Esophagus muscularis mucosa (tissue), 4 donors: Measurements from ENCODE around the gene ATRN. TPM values are rescaled to one million over a fixed set of nuclear protein-coding genes. Genes with fewer than 3 reads are reported as not detected.

Source experiments
- DNase-seq: peaks from one replicate; pipeline ENCODE4 v3.0.0-alpha.2; 2017; ENCODE audit errors: extremely low spot score
- H3K27ac ChIP-seq, 4 donors: fragments of 200-600 bp; sonication (generic); replicated peaks in 1 of 4; 1 replicate in 3 of 4; 2 replicates in 1 of 4; pipeline ENCODE4 v1.5.1; 2016 to 2019; ENCODE audit warnings: mild to moderate bottlenecking in 1 of 4
- H3K27me3 ChIP-seq, 4 donors: fragments of 200-600 bp; sonication (generic); one replicate each; pipeline versions ENCODE4 v1.5.1 to v1.6.0; 2016 to 2019
- H3K36me3 ChIP-seq, 4 donors: fragments of 200-600 bp; sonication (generic); one replicate each; pipeline ENCODE4 v1.5.1; 2016 to 2019
- H3K4me1 ChIP-seq, 4 donors: fragments of 200-600 bp; sonication (generic); one replicate each; pipeline ENCODE4 v1.5.1; 2016 to 2019
- H3K4me3 ChIP-seq, 4 donors: fragments of 200-600 bp; sonication (generic); 1 replicate in 2 of 4; 2 replicates in 2 of 4; pipeline ENCODE4 v1.5.1; 2016 to 2019; ENCODE audit warnings: mild to moderate bottlenecking in 4 of 4, moderate library complexity in 1 of 4
- H3K9me3 ChIP-seq, 4 donors: fragments of 200-600 bp; sonication (generic); 1 replicate in 3 of 4; 2 replicates in 1 of 4; pipeline ENCODE4 v1.5.1; 2016 to 2019
- CTCF ChIP-seq, 3 experiments: fragments of 200-600 bp in 2 of 3; fragments of 450-650 bp in 1 of 3; sonication (generic) in 2 of 3; IDR thresholded peaks; one replicate each; pipeline ENCODE4 v1.5.1; 2017 to 2019; ENCODE audit warnings: antibody characterized with exemption in 3 of 3, mild to moderate bottlenecking in 2 of 3, moderate library complexity in 1 of 3
- EP300 ChIP-seq: sonication (generic); formaldehyde crosslinking; IDR thresholded peaks from one replicate; pipeline ENCODE4 v1.6.1; 2017; ENCODE audit warnings: antibody characterized with exemption
- POLR2A ChIP-seq: fragments of 450-650 bp; IDR thresholded peaks from one replicate; pipeline ENCODE4 v1.6.1; 2017; ENCODE audit warnings: antibody characterized with exemption, moderate library complexity, mild to moderate bottlenecking, low read depth
- POLR2AphosphoS5 ChIP-seq, 2 donors: sonication (generic); formaldehyde crosslinking; IDR thresholded peaks; one replicate each; pipeline ENCODE4 v1.6.1; 2017; ENCODE audit warnings: antibody characterized with exemption in 2 of 2
- WGBS: methylation state at CpG from one replicate; pipeline ENCODE4 v1.1.5; 2018; 5-methylcytosine and 5-hydroxymethylcytosine counted together
- intact Hi-C: fragments of 100-400 bp; cut with DNase I; formaldehyde crosslinking; loops from one replicate; pipeline ENCODE4 v1.15.1; 2023
- total RNA-seq, 4 donors: library from RNA; depleted of rRNA; stranded (reverse); fragments of >200 nt; gene quantifications; one replicate each; pipeline versions ENCODE4 v1.1.0 to v1.2.1, GENCODE V29; 2016

The ATRN gene
- total RNA-seq, 4 donors from 2014 or later = 14.1 to 19.1 (median 18.0) TPM

GRCh38 chr20:3658019-3658715 lies 187.3 kb downstream of the ATRN start:
- Histone ChIP-seq H3K27me3 (peaks cover 0 to 54% (median 16%) of the 10 kb centered on the region in 4 donors), H3K27ac (no peak overlapping the region), H3K36me3 (no peaks in the 10 kb centered on the region), H3K4me3 (no peak overlapping the region), H3K4me1 (peaks cover 4 to 15% (median 13%) of the 10 kb centered on the region in 4 donors), H3K9me3 (peaks cover 0 to 8% (median 0%) of the 10 kb centered on the region in 4 donors)
- intact Hi-C loops = no loop called here
- 90% methylated on average over 5 of the region's 7 CpGs for WGBS
- DNase-seq = no peak
- TF ChIP-seq CTCF (IDR thresholded peaks at IDR 0.05) (no peak), POLR2AphosphoS5 (IDR thresholded peaks at IDR 0.05) (no peak), POLR2A (no peak), EP300 (no peak)

GRCh38 chr20:3658716-3659491 lies 188.1 kb downstream of the ATRN start:
- peaks cover 0 to under 1% (median 0%) of the 10 kb centered on the region in 4 donors for H3K9me3 ChIP-seq
- no peak for DNase-seq
- H3K4me1 ChIP-seq = peaks cover 4 to 15% (median 13%) of the 10 kb centered on the region in 4 donors
- 74% methylated on average over 8 of the region's 8 CpGs for WGBS
- intact Hi-C loops = no loop called here
- H3K36me3 ChIP-seq = no peaks in the 10 kb centered on the region
- H3K27ac ChIP-seq = no peak overlapping the region
- no peak for TF ChIP-seq EP300
- no peak for TF ChIP-seq CTCF (IDR thresholded peaks at IDR 0.05)
- TF ChIP-seq POLR2AphosphoS5 (IDR thresholded peaks at IDR 0.05) = no peak
- no peak overlapping the region for H3K4me3 ChIP-seq
- H3K27me3 ChIP-seq = peaks cover 0 to 55% (median 16%) of the 10 kb centered on the region in 4 donors

GRCh38 chr20:3659492-3660261 lies 188.9 kb downstream of the ATRN start:
- Histone ChIP-seq H3K27me3 (peaks cover 0 to 55% (median 16%) of the 10 kb centered on the region in 4 donors), H3K4me1 (peaks cover 4 to 15% (median 13%) of the 10 kb centered on the region in 4 donors), H3K36me3 (no peaks in the 10 kb centered on the region), H3K9me3 (no peaks in the 10 kb centered on the region), H3K4me3 (no peak overlapping the region), H3K27ac (no peak overlapping the region)
- 66% methylated on average over 6 of the region's 12 CpGs for WGBS
- no peak for DNase-seq
- intact Hi-C loops = no loop called here
- TF ChIP-seq EP300 = no peak
- TF ChIP-seq POLR2AphosphoS5 (IDR thresholded peaks at IDR 0.05) = no peak
- TF ChIP-seq CTCF (IDR thresholded peaks at IDR 0.05) = no peak
- no peak for TF ChIP-seq POLR2A

- peaks cover 0 to 55% (median 16%) of the 10 kb centered on the region in 4 donors for H3K27me3 ChIP-seq
- no peaks in the 10 kb centered on the region for H3K36me3 ChIP-seq
- peak overlapping the region; percentile 24 to 39 (median 32) for H3K4me3 ChIP-seq
- TF ChIP-seq EP300 (no peak), CTCF (IDR thresholded peaks at IDR 0.05) (no peak), POLR2A (no peak), POLR2AphosphoS5 (IDR thresholded peaks at IDR 0.05) (no peak)
- 2% methylated on average over 19 of the region's 75 CpGs for WGBS
- H3K27ac ChIP-seq = no peak overlapping the region
- no peak for DNase-seq
- no peaks in the 10 kb centered on the region for H3K9me3 ChIP-seq
- H3K4me1 ChIP-seq = peaks cover 4 to 15% (median 13%) of the 10 kb centered on the region in 4 donors
- intact Hi-C loops = no loop called here
These were observed 189.6 kb downstream of the ATRN start for GRCh38 chr20:3660262-3661059.
